SW480 (cell line): ENCODE results near the gene AGAP1.

Experiments
- DNase-seq: peaks from one replicate; pipeline ENCODE4 v3.0.0-alpha.2; 2016; ENCODE audit warnings: low spot score

Gene AGAP1

DNA sequence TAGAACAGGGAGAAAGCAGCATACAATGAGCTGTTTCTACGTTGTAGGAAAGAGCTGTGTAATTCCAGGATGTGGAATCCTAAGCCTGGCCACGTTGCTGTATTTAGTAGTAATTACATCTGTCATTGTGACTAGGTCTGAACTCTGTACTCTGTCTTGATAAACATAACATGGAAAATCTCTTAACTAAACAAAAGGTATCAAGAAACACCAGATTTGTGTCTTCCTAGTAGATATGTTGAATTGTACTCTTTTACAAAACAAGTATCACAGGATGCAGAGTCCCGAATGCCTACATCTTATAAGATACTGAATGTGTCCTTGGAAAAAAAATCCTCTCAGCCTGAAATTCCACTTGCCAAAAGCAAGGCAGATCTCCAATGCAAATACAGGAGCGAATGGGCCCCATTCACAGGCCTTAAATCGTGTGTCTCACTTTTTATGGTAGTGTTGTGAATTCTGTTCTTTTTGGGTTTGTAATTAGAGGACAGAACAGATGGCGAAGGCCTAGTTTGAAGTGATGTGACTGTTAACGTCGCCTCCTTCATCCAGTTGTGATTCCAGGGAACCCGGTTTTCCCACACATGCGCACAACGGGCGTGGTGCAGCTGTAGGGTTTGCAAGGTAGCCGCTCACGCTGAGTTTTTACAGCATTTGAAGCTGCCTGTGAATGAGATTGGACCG lies 427.8 kb downstream of the AGAP1 start:
- DNase-seq, result no peak

DNA sequence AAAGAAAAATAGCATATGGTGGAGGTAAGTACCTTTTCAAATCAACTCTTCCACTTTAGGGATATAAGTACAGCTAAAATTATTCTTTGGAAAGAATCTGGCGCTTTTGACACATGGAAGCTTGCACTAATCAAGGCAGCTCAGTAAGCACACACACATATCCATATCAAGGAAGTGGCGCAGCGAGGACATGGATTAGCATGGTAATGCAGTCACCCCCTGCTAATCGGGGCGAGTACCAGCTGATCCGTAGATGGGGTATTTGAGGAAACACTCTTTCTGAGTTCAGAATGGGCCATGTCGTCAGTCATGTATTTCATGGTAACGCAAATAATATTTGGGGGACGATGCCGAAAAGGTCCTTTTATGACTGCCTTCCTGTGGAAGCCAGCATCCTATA lies 429.0 kb downstream of the AGAP1 start:
- DNase-seq, result no peak

DNA sequence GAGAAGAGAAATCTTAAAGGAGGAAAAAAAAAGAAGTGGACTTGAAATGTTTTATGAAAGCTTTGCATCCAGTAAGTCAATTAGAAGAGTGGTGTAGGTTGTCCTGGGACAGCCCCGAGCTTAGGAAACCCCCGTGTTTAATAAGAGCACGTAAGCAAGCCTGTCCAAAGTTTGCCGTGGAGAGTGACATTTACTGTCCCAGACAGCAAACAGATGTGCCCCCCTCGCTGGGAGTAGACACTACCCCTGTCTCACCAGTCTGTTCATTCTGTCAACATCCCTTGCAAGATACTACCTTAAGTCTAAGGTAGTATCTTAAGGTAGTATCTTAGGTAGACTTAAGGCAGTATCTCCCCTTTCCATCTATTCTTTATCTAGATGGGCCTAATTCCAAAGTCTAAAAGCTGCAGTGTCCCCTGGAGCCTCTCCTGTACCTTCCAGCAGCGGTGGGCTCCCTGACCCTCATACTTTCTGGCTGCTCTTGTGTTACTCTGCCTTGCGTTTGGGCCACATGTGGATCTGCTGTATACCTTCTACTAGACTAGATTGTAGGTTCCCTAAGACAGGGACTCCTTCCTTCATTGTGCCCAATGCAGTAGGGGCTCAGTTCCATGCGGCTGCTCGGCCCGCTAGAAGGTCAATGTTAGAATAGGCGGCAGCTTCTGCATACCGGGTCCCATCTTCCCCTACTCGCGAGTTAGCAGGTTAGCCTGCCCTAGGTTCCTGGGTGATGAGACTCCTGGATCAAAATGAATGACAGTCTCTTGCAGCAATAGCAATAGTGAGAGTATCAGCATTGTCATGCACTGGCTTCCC lies 430.2 kb downstream of the AGAP1 start:
- no peak for DNase-seq

DNA sequence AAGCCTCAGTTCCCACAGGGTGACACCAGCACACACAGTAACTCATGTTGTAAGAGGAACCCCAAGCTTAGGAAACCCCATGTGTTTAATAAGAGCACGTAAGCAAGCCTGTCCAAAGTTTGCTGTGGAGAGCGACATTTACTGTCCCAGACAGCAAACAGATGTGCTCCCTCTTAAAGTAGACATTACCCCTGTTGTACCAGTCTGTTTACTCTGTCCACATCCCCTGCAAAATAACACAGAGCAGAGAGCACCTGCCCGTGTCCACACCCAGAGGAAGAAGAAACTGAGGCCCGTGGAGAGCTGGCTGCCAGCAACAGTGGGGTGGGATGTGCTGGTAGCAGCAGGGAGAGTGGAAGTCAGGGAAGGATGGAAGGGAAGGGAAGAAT lies 430.8 kb downstream of the AGAP1 start:
- DNase-seq, result no peak

DNA sequence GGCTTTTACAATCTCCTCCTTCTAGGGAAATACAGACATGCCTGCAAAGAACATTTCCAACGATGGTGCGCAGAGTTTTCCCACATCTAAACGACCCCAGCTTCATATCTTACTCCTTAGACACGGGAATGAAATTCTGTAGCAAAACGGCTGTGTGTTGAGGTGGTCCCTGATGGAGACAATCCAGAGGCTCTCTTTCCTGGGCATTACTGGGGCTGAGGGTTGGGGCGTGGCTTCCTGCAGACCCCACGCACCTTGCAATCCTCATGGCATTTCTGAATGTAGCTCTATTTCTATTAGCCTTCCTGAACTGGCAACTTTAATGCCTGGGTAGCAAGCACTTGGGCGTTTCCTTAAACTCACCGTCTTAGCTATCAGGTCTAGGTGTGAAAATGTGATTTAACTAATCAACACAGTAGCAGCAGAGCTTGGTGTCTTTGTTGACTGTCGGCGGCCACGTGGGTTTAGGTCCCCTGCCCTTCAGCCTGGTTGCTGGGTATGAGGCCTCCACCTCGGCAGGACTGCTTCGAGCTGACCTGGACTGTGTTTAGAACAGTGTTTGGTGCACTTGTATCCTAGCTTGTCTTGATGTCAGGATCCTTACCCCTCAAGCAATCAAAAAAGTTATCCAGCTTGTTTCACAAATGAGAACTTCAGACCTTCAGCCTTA lies 431.5 kb downstream of the AGAP1 start:
- no peak for DNase-seq

DNA sequence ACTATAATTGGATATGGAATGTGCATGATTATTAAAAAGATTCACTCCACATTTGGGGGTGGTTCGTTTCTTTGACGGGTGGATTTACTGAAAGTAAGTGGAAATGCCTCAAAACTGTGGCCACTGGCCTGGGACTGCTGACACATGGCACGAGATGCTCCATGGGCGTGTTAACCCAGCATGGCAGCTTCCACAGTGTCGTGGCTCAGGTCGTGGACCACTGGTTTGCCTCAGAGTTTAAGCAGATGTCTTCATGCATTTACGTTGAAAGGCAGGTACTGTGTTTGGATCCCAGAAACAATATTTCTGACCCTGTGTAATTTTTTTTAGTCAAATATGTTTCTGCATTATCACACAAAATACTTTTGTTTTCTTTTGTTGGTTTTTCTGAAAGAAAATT lies 432.4 kb downstream of the AGAP1 start:
- no peak for DNase-seq

DNA sequence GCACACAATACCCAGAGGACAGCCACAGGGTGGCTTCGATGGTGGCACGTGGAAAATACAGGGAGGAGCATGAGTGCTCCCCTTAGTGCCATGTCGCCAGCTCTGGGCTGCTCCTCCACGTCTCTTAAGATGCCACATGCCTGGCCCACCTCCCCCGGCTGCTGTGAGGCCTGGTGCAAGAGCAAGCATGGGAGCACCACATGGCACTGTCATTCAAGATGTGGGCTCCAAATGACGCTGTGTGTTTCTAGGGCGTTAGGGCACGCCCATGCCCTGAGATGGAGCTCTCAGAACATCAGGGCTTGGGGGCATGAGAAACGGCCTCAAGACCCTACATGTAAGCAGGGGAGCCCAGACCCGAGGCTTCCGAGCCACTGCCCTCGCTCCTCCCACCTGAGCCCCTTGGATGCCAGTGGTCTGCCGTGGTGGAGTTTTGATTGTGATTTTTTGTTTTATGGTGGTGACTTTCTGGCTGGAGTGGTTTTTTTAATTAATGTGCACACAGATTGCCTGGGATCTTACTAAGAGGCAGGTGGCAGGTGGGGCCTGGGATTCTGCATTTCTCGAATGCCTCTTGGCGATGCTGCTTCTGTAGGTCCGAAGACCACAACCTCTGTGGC lies 435.0 kb downstream of the AGAP1 start:
- no peak for DNase-seq

DNA sequence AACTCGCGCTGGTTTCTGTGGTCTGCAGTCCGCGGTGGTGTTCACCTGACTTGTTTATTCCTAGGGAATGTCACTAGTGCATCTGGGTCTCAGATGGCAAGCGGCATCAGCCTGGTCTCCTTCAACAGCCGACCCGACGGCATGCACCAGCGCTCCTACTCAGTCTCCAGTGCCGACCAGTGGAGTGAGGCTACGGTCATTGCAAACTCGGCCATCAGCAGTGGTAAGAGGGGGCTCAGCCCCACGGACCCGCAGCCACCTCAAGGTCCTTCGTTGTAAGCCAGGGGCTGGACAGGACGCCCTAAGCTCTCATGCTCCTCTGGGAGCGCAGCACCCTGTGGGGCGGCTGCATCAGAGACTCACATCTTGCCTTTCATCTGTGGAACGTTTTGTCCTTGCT lies 436.9 kb downstream of the AGAP1 start:
- DNase-seq, result no peak

DNA sequence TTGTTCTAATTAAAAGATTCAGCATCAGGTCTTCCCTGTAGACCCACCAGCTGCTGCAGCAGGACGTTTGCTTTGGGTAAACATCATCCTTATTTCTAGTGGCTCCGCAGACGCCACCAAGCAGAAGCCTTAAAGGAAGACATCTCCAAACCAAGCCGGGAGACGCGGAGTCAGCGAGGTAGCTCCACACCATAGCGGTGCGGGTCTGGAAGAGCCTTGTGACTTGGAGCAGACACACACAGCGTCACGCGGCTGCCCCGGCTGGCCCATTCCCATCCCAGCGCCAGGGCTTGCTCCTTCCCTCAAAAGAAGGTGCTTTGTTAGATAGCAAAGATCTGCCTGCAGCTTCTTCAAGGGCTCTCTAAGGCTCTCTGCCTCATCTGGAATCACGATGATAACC lies 437.8 kb downstream of the AGAP1 start:
- DNase-seq, result no peak

DNA sequence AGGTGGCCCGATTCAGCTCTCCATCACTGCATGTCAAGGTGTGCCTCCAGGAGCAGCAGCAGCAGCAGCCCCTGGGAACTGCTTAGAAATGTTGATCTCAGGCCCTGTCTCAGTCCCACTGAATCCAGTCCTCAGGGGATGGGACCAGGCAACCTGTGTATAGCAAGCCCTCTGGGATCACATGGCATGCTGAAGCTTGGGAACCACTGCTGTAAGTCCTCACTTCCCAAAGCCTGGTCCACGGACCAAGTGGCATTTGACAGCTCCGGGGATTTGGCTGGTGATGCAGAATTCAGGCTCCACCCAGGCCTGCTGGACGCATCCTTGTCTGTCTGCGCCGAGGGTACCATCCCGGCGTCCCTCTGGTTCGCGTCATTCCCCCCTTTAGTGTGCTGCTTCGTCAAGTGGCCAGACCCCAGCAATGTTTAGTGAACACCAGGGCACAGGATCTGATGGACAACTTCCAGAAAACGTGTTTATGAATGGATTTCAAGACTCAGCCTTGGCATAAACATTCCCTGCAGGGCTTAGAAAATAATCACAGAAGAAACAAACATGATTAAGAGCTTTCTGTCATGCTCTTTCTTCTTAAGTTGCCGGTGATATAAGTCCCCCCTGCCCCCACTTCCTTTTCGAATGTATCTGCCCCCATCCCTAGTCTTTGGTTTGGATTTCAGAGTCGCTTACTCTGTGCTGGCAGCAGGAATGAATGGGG lies 440.4 kb downstream of the AGAP1 start:
- no peak for DNase-seq

DNA sequence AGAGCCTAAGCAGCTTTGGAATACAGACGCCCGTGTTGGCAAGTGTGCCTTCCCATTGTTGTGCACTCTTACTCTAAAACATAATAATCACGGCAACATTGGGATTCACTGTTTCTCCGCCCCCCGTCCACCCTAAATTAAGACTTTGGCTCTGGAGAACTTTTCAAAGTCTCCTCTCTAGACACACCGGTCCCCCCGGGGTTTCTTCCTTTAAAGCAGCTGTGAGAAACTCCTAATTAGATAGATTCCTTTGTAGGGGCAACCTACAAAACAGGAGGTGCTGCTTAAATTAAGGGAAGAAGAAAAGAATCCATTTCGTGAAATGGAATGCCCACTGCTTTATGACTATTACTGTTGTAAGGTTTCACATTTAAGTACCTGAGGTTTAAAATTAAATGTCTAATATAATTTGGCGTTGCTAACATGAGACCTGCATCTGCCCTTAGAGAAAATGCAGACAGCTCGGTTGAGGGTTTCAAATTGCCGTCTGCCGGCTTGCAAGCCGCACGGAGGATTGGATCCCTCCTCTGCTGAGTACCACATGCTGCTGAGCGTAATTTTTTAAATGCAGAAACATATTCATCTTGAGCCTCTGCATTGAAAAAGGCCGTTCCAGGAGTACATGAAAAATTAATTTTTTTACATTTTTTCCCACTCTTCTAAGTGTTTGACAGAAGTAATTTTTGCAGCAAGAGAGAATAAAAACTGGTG lies 441.1 kb downstream of the AGAP1 start:
- DNase-seq, result no peak

DNA sequence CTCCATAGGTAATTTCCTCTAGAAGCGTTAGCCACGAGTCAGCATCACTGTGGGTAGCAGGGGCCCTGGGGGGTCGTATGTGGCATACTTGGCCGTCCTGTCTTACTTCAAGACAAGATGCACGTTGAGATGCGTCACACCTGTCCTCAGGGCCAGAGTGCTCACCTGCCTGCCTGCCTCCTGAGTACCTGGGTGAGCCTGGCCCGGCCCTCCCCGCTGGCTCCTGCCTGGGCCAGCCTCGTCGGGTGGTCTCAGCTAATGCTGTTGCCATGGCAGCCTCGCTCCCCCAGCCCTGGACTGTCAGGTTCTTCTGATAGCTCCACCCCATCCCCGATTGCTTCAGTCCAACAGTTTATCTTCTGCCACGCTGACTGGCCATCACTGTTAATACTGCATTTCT lies 441.9 kb downstream of the AGAP1 start:
- DNase-seq, result no peak

DNA sequence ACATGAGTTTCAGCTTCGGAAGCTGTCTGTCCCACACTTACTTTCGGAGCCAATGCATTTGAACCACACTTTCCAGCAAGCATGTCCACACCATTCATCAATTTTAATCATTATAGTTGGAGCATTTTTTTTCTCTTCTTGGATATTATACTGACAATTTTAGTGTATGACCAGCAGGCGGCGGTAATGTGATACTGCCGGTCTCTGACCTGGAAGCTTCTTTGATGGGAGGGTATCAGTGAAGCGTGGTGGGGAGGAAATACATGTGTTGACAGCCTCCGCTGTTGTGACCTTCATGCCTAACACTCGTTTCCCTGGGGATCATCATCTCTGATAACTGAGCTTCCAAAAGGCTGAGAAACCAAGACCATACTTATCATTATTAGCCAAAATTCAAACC lies 442.6 kb downstream of the AGAP1 start:
- DNase-seq, result no peak

DNA sequence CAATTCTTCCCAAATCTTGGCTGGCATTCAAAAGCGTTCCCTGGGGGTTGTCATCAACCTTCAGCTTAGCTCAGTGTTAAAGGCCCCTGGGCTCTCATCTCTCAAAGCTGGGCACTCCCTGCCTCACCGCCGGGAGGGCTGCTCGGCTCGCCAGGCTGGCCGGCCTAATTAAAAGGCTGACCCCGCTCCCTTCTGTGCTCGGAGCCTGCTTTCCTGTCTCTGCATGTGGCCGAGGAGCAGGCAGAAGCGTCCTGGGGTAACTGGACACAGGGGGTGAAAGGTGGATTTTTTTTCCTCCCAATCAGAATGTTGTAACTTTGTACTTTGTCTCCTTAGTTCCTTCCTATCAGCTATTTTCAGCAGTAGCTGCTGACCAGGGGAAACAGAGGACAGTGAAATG lies 443.2 kb downstream of the AGAP1 start:
- no peak for DNase-seq

DNA sequence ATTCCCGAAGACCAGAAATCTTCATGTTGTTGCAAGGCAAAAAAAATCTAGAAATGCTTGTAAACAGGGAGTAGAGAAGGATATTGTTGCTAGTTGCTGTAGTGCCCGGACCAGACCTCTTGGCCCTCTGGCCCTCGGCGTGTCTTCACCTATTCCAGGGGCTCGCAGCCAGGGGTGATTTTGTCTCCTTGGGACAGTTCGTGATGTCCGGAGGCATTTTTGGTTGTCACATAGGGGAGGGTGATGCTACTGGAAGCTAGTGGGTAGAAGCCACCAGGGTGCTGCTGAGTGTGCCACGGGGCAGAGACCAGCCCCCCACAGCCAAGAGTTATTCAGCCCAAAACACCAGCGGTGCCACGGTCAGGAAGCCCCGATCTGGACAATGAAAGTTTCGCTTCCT lies 443.7 kb downstream of the AGAP1 start:
- DNase-seq, result no peak

DNA sequence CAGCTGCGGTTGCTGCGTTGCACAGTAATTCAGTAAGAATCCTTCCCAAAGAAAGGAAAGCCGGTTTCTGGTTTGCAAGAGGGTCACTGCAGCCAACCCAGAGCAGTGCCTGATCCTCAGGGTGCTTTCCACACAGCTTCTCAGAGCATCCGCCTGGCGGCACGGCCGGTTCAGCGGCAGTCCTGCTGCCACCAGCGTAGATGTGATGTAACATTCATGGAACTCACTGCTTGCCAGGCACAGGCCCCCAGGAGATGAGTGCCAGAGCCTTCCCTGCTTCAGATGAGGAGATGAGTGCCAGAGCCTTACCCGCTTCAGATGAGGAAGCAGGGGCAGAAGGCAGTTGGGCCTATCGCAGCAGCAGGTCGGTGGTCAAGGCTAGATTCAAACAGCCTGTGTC lies 444.1 kb downstream of the AGAP1 start:
- DNase-seq, result no peak

DNA sequence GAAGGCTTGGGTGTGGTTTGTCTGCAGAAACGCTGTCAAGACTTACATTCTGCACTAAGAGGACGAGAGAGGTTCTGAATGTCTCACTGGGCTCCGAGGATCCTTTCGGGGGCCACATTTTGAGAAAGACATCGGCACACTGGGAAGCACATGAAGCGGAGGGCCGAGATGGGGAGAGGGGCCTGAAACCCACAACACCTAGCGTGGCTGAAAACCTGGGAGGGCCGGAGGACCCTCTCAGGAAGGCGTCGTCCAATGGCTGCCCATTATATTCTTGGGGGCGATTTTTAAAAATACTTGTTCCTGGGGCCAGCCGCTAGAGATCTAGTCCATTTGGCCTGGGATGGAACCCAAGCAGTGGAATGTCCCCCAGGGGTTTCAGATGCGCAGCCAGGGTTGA lies 444.8 kb downstream of the AGAP1 start:
- DNase-seq, result no peak

DNA sequence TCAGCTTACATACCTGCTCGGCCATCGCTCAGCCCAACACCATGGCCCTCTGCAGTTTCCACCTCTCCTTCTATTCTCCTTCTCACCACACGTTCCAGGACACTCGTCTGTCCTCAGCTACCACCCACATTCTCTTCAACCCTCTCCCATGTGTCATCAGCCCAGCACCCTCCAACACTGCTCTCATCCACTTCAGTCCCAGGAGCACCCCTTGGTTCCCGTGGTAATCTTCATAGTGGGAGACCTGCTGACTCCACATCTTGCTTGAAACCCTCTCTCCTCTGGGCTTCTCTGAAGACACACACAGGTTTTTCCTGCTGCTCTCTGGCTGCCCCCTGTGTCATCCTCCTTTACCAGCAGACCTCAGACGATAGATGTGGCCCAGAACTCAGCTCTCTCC lies 445.6 kb downstream of the AGAP1 start:
- DNase-seq, result no peak

DNA sequence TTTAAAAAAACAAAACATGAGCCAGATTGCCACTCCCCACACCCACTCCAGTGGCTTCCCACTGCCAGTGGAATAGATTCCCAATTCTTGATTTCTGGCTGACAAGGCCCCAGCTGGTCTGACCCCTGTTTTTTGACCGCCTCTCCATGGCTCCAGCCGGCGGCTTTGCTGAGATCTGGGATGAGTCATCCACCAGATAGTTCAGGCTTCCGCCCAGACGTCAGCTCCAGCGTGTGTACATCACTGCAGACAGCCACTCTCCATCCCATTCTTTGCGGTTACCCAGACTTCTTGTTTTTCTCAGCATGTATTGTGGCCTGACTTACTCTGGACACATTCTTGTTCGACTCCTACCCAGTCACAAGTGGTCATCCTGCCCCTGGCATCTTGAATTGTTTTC lies 446.5 kb downstream of the AGAP1 start:
- peak; percentile 73 for DNase-seq

DNA sequence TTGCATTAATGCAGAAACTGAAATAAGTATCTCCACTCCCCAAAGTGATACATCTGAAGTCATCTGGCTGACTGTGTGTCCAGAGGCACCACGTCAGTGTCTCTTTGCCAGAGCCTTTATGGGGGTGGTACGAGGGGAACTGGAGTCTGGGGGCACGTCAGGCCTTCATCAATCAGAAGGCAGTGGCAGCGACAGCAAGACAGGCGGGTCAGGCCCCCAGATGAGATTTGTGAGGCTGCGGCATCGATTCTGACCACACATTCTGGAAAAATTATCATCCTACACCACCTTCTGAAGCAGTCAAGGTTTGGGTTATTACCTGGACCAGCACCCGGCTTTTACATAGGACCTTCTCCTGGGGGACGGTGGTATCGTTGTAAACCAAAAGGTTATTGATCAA lies 450.7 kb downstream of the AGAP1 start:
- no peak for DNase-seq

DNA sequence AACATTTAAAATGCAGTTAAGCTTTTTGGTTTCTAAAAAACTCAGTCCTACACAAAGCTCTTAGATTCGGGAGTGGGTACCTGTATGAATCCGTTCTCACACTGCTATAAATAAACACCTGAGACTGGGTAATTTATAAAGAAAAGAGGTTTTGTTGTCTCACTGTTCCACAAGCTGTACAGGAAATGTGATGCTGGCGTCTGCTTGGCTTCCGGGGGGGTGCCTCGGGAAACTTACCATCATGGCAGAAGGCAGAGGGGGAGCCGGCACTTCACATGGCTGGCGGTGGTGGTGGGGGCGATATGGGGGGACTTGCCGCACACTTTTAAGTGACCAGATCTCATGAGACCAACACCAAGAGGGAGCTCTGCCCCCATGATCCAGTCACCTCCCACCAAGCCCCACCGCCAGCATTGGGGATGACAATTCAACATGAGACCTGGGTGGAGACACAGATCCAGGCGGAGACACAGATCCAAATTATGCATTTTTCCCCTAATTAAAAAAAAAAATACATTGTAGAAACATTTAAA lies 451.8 kb downstream of the AGAP1 start:
- DNase-seq, result no peak
